Activated naive CD4-positive, alpha-beta T cell treated with anti-CD3 and anti-CD28 coated beads, Interleukin-2, amount 50 U/mL, for 72 hours (primary cell): ENCODE data around the gene TREX2. TPM values are rescaled to one million over a fixed set of nuclear protein-coding genes. Genes with fewer than 3 reads are reported as not detected.

Experiments used
- total RNA-seq, 2 donors: library from RNA; stranded (reverse); gene quantifications; one replicate each; pipeline ENCODE4 v1.2.3, GENCODE V29; 2022

Gene TREX2
- total RNA-seq, 2 donors from 2014 or later: 1.0 to 1.6 TPM

Other genes starting within 250 kb of the TREX2 start
- gene PNMA6F, start 124.3 kb downstream of the TREX2 start, total RNA-seq: not detected
- 10 to 100 TPM in 1 of 2 donors, 1 to 10 TPM in 1; 8.8 to 24.1 TPM for gene ZNF275, start 111.9 kb downstream of the TREX2 start, total RNA-seq
- gene PNMA6E, start 44.7 kb downstream of the TREX2 start, total RNA-seq: not detected
- 1 to 10 TPM in 1 of 2 donors, under 1 TPM in 1; 0.89 to 2.0 TPM for gene ZFP92, start 34.6 kb downstream of the TREX2 start, total RNA-seq
- 10 to 100 TPM; 35.4 to 65.5 TPM for gene HAUS7, start 24.5 kb upstream of the TREX2 start, total RNA-seq
- not detected for gene BGN, start 48.9 kb upstream of the TREX2 start, total RNA-seq
- gene ATP2B3, start 71.6 kb upstream of the TREX2 start, total RNA-seq: not detected
- 10 to 100 TPM; 13.0 to 14.0 TPM for gene CCNQ, start 153.1 kb upstream of the TREX2 start, total RNA-seq
- under 1 TPM in 1 of 2 donors, not detected in 1; 0.91 TPM for gene DUSP9, start 201.1 kb upstream of the TREX2 start, total RNA-seq
- 1 to 10 TPM; 1.0 to 2.9 TPM for gene PNCK, start 227.8 kb upstream of the TREX2 start, total RNA-seq
- gene SLC6A8, start 241.9 kb upstream of the TREX2 start, total RNA-seq: 1 to 10 TPM in 1 of 2 donors, under 1 TPM in 1; 0.16 to 2.2 TPM